ENCODE data around the gene TMEM179.

GRCh38 chr14:104572668-104573067 lies 31.9 kb downstream of the TMEM179 start:
- TF ChIP-seq POLR2AphosphoS5 (IDR thresholded peaks at IDR 0.05) (no peak), POLR2A (IDR thresholded peaks at IDR 0.05) (no peak), CTCF (IDR thresholded peaks at IDR 0.05) (no peak), EP300 (IDR thresholded peaks at IDR 0.05; ENCODE audit: low read depth) (no peak)
